ENCODE data around the gene NLRP1. TPM values are rescaled to one million over a fixed set of nuclear protein-coding genes. Genes with fewer than 3 reads are reported as not detected.

NLRP1 gene
- total RNA-seq, 2 experiments from 2014 or later, result 254 to 258 TPM

GRCh38 chr17:5629128-5629527 is 44.8 kb upstream of the NLRP1 start:
- no peaks in the 10 kb centered on the region for H3K4me1 Mint-ChIP-seq (ENCODE audit: low read depth)
- CTCF ChIA-PET, result no interaction called here
- Histone ChIP-seq H3K27ac (ENCODE audit: low read depth in 1 of 2, low read length in 2 of 2) (no peak overlapping the region), H3K9me3 (ENCODE audit: control insufficient read depth in 1 of 2, insufficient read depth in 1 of 2, low read length in 2 of 2) (no peaks in the 10 kb centered on the region), H3K36me3 (ENCODE audit: insufficient read depth, low read length) (no peaks in the 10 kb centered on the region), H3K4me3 (ENCODE audit: low read length) (no peak overlapping the region), H3K4me1 (ENCODE audit: insufficient read depth, low read length) (no peaks in the 10 kb centered on the region), H3K27me3 (ENCODE audit: control insufficient read depth in 1 of 2, insufficient read depth in 2 of 2, low read length in 2 of 2) (peaks cover 12 to 14% of the 10 kb centered on the region in 2 experiments)
- ATAC-seq (ENCODE audit: poor library complexity), result no peak
- no peak for DNase-seq
- TF ChIP-seq, protein P1, sequence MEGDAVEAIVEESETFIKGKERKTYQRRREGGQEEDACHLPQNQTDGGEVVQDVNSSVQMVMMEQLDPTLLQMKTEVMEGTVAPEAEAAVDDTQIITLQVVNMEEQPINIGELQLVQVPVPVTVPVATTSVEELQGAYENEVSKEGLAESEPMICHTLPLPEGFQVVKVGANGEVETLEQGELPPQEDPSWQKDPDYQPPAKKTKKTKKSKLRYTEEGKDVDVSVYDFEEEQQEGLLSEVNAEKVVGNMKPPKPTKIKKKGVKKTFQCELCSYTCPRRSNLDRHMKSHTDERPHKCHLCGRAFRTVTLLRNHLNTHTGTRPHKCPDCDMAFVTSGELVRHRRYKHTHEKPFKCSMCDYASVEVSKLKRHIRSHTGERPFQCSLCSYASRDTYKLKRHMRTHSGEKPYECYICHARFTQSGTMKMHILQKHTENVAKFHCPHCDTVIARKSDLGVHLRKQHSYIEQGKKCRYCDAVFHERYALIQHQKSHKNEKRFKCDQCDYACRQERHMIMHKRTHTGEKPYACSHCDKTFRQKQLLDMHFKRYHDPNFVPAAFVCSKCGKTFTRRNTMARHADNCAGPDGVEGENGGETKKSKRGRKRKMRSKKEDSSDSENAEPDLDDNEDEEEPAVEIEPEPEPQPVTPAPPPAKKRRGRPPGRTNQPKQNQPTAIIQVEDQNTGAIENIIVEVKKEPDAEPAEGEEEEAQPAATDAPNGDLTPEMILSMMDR (IDR thresholded peaks at IDR 0.05), result no peak
- H3K36me3 Mint-ChIP-seq (ENCODE audit: low read depth), result no peaks in the 10 kb centered on the region
- no peaks in the 10 kb centered on the region for H3K9me3 Mint-ChIP-seq
- POLR2A ChIA-PET, result no interaction called here
- H3K27me3 Mint-ChIP-seq, result peaks cover 45% of the 10 kb centered on the region
- no peak overlapping the region for H3K27ac Mint-ChIP-seq
- intact Hi-C loops (cut with DNase I, micrococcal nuclease), result no loop called here
- no peak overlapping the region for H3K4me3 Mint-ChIP-seq

GRCh38 chr17:5628262-5628661 is 44.0 kb upstream of the NLRP1 start:
- ChIA-PET POLR2A (no interaction called here), CTCF (no interaction called here)
- Histone ChIP-seq H3K36me3 (ENCODE audit: insufficient read depth, low read length) (no peaks in the 10 kb centered on the region), H3K27ac (ENCODE audit: low read depth in 1 of 2, low read length in 2 of 2) (no peak overlapping the region), H3K4me1 (ENCODE audit: insufficient read depth, low read length) (no peaks in the 10 kb centered on the region), H3K4me3 (ENCODE audit: low read length) (no peak overlapping the region), H3K9me3 (ENCODE audit: control insufficient read depth in 1 of 2, insufficient read depth in 1 of 2, low read length in 2 of 2) (no peaks in the 10 kb centered on the region), H3K27me3 (ENCODE audit: control insufficient read depth in 1 of 2, insufficient read depth in 2 of 2, low read length in 2 of 2) (peaks cover 12 to 16% of the 10 kb centered on the region in 2 experiments)
- H3K4me3 Mint-ChIP-seq, result no peak overlapping the region
- H3K9me3 Mint-ChIP-seq, result no peaks in the 10 kb centered on the region
- ATAC-seq (ENCODE audit: poor library complexity), result no peak
- DNase-seq, result no peak
- no peak overlapping the region for H3K27ac Mint-ChIP-seq
- no peaks in the 10 kb centered on the region for H3K4me1 Mint-ChIP-seq (ENCODE audit: low read depth)
- intact Hi-C loops (cut with DNase I, micrococcal nuclease), result no loop called here
- H3K27me3 Mint-ChIP-seq, result peaks cover 45% of the 10 kb centered on the region
- no peaks in the 10 kb centered on the region for H3K36me3 Mint-ChIP-seq (ENCODE audit: low read depth)
- TF ChIP-seq, protein P1 (IDR thresholded peaks at IDR 0.05), result no peak

DNA sequence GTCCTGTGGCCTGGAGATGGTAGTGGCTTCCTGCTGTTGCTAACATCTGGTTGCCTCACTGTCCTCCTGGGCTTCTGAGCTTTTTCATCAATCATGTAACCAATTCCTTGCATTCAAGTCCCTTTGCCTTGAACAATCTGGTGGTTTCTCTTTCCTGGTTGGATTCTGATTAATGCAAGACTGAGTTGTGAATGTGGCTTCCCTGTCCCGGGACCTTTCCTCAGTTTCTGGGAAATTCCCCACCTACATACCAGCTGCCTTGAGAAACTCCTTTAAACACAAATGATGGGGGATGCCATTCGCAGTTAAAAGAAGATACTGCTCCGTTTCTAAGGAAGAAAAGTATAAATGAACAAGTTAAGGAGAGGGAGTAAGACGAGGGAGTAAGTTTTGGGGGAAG is 39.9 kb upstream of the NLRP1 start:
- H3K4me1 ChIP-seq (ENCODE audit: insufficient read depth, low read length), result no peaks in the 10 kb centered on the region
- no peak overlapping the region for H3K4me3 ChIP-seq (ENCODE audit: low read length)
- no peak overlapping the region for H3K27ac ChIP-seq (ENCODE audit: low read depth in 1 of 2, low read length in 2 of 2)
- H3K9me3 ChIP-seq (ENCODE audit: control insufficient read depth in 1 of 2, insufficient read depth in 1 of 2, low read length in 2 of 2), result no peaks in the 10 kb centered on the region
- Mint-ChIP-seq H3K27me3 (peaks cover 40% of the 10 kb centered on the region), H3K27ac (no peak overlapping the region), H3K4me3 (no peak overlapping the region), H3K4me1 (ENCODE audit: low read depth) (no peaks in the 10 kb centered on the region), H3K36me3 (ENCODE audit: low read depth) (no peaks in the 10 kb centered on the region), H3K9me3 (no peaks in the 10 kb centered on the region)
- POLR2A ChIA-PET, result no interaction called here
- DNase-seq, result no peak
- CTCF ChIA-PET, result no interaction called here
- H3K27me3 ChIP-seq (ENCODE audit: control insufficient read depth in 1 of 2, insufficient read depth in 2 of 2, low read length in 2 of 2), result peaks cover 25 to 28% of the 10 kb centered on the region in 2 experiments
- intact Hi-C loops (cut with DNase I, micrococcal nuclease), result no loop called here
- no peak for ATAC-seq (ENCODE audit: poor library complexity)
- TF ChIP-seq, protein P1 (IDR thresholded peaks at IDR 0.05), result no peak
- no peaks in the 10 kb centered on the region for H3K36me3 ChIP-seq (ENCODE audit: insufficient read depth, low read length)
